Measurements from ENCODE around the gene PYURF. TPM values are rescaled to one million over a fixed set of nuclear protein-coding genes. Genes with fewer than 3 reads are reported as not detected.

PYURF gene
- total RNA-seq, 2 experiments from 2014 or later = 25.3 to 26.8 TPM

GRCh38 chr4:88478247-88478646 lies 45.3 kb downstream of the PYURF start:
- Mint-ChIP-seq H3K9me3 (no peaks in the 10 kb centered on the region), H3K4me3 (no peak overlapping the region), H3K36me3 (ENCODE audit: low read depth) (peaks cover 64% of the 10 kb centered on the region), H3K27me3 (no peaks in the 10 kb centered on the region), H3K4me1 (ENCODE audit: low read depth) (peaks cover 5% of the 10 kb centered on the region), H3K27ac (no peak overlapping the region)
- Histone ChIP-seq H3K36me3 (ENCODE audit: insufficient read depth, low read length) (peaks cover 5% of the 10 kb centered on the region), H3K4me3 (ENCODE audit: low read length) (no peak overlapping the region), H3K9me3 (ENCODE audit: control insufficient read depth in 1 of 2, insufficient read depth in 1 of 2, low read length in 2 of 2) (no peaks in the 10 kb centered on the region), H3K27me3 (ENCODE audit: control insufficient read depth in 1 of 2, insufficient read depth in 2 of 2, low read length in 2 of 2) (no peaks in the 10 kb centered on the region), H3K4me1 (ENCODE audit: insufficient read depth, low read length) (no peaks in the 10 kb centered on the region), H3K27ac (ENCODE audit: low read depth in 1 of 2, low read length in 2 of 2) (no peak overlapping the region)
- intact Hi-C loops (cut with DNase I, micrococcal nuclease) = no loop called here
- TF ChIP-seq CTCF (IDR thresholded peaks at IDR 0.05) = no peak
- POLR2A ChIA-PET = no interaction called here
- no peak for ATAC-seq (ENCODE audit: poor library complexity)
- no peak for DNase-seq
- CTCF ChIA-PET = no interaction called here

GRCh38 chr4:88477229-88477860 lies 46.2 kb downstream of the PYURF start:
- H3K36me3 ChIP-seq (ENCODE audit: insufficient read depth, low read length) = peaks cover 11% of the 10 kb centered on the region
- ATAC-seq (ENCODE audit: poor library complexity) (no peak), DNase-seq (no peak)
- H3K4me3 ChIP-seq (ENCODE audit: low read length) = no peak overlapping the region
- H3K4me1 Mint-ChIP-seq (ENCODE audit: low read depth) = peaks cover 5% of the 10 kb centered on the region
- TF ChIP-seq CTCF (IDR thresholded peaks at IDR 0.05) = no peak
- ChIA-PET POLR2A (interaction anchor here (0.7 kb wide), 1 partner anchor 36 kb away, joined by 4 read pairs; no protein-coding TSS in a partner anchor), CTCF (no interaction called here)
- H3K4me1 ChIP-seq (ENCODE audit: insufficient read depth, low read length) = no peaks in the 10 kb centered on the region
- intact Hi-C loops (cut with DNase I, micrococcal nuclease) = no loop called here
- H3K4me3 Mint-ChIP-seq = no peak overlapping the region
- no peak overlapping the region for H3K27ac Mint-ChIP-seq
- H3K27me3 ChIP-seq (ENCODE audit: control insufficient read depth in 1 of 2, insufficient read depth in 2 of 2, low read length in 2 of 2) = no peaks in the 10 kb centered on the region
- H3K27me3 Mint-ChIP-seq = no peaks in the 10 kb centered on the region
- H3K9me3 ChIP-seq (ENCODE audit: control insufficient read depth in 1 of 2, insufficient read depth in 1 of 2, low read length in 2 of 2) = no peaks in the 10 kb centered on the region
- no peaks in the 10 kb centered on the region for H3K9me3 Mint-ChIP-seq
- H3K27ac ChIP-seq (ENCODE audit: low read depth in 1 of 2, low read length in 2 of 2) = no peak overlapping the region
- H3K36me3 Mint-ChIP-seq (ENCODE audit: low read depth) = peaks cover 65% of the 10 kb centered on the region

Other genes starting within 250 kb of the PYURF start
- gene PPM1K, start 239.2 kb downstream of the PYURF start, total RNA-seq = 10 to 100 TPM; 71.0 to 78.1 TPM
- gene HERC6, start 144.9 kb downstream of the PYURF start, total RNA-seq = 10 to 100 TPM in 1 of 2 experiments, 1 to 10 TPM in 1; 9.5 to 10.6 TPM
- 10 to 100 TPM; 23.6 to 23.9 TPM for gene HERC5, start 66.7 kb downstream of the PYURF start, total RNA-seq
- 10 to 100 TPM; 63.1 to 66.4 TPM for gene HERC3, start 68.7 kb upstream of the PYURF start, total RNA-seq
- gene NAP1L5, start 174.1 kb upstream of the PYURF start, total RNA-seq = 10 to 100 TPM; 17.3 to 17.9 TPM